Adrenal gland (tissue), 5 donors: ENCODE measurements around the gene DUS1L.

ENCODE experiments used
- CTCF ChIP-seq, 6 experiments: fragments of 450-650 bp in 4 of 6; fragments of 200-600 bp in 2 of 6; sonication (generic) in 1 of 6; IDR thresholded peaks; 1 replicate in 5 of 6; 2 replicates in 1 of 6; pipeline versions ENCODE4 v1.5.1 to v1.8.0; 2016 to 2021; ENCODE audit warnings: antibody characterized with exemption in 6 of 6, mild to moderate bottlenecking in 2 of 6, moderate library complexity in 1 of 6
- POLR2A ChIP-seq, 2 donors: fragments of 450-650 bp; IDR thresholded peaks; one replicate each; pipeline ENCODE4 v1.6.1; 2017; ENCODE audit warnings: antibody characterized with exemption in 2 of 2, mild to moderate bottlenecking in 2 of 2, moderate library complexity in 1 of 2
- donor health status: DM: no; HTN: no; CAD: no.

GRCh38 chr17:82086941-82087906 lies 21.6 kb upstream of the DUS1L start:
- TF ChIP-seq CTCF (IDR thresholded peaks at IDR 0.05), result no peak
- no peak for TF ChIP-seq POLR2A (IDR thresholded peaks at IDR 0.05)
